SK-N-SH (cell line): ENCODE results near the gene SLC22A4. TPM values are rescaled to one million over a fixed set of nuclear protein-coding genes. Genes with fewer than 3 reads are reported as not detected.

Source experiments
- CTCF ChIA-PET: fragments of 300-600, 350-600 bp; formaldehyde crosslinking; extraction: SDS; loops from one replicate; lab custom pipeline; 2021; lab: Yijun Ruan, JAX
- POLR2A ChIA-PET: fragments of 350-600 bp; sonication (Branson Sonifier 250); formaldehyde crosslinking; extraction: SDS; loops from one replicate; lab custom pipeline; 2020; ENCODE audit warnings: antibody characterized with exemption, inconsistent platforms; lab: Yijun Ruan, JAX
- DNase-seq: peaks from one replicate; pipeline ENCODE4 v3.0.0; 2012
- H2AFZ ChIP-seq: fragments of 200-600 bp; sonication (generic); 2 replicates; pipeline ENCODE4 v1.8.1; 2016; ENCODE audit warnings: antibody characterized with exemption, mild to moderate bottlenecking, low read depth
- H3F3A ChIP-seq: fragments of 200-600 bp; sonication (generic); replicated peaks from 2 replicates; pipeline ENCODE3; 2016; ENCODE audit warnings: antibody characterized with exemption, mild to moderate bottlenecking; ENCODE audit not compliant: insufficient read depth
- H3K27ac ChIP-seq, 2 experiments: fragments of 200-500 bp in 1 of 2; fragments of 200-600 bp in 1 of 2; sonication (Bioruptor generic) in 1 of 2; sonication (generic), shearing (Covaris generic) in 1 of 2; 2 replicates each; pipeline versions ENCODE4 v1.5.1 to v1.6.1; 2014 to 2016; ENCODE audit warnings: low read depth in 2 of 2, inconsistent platforms in 1 of 2, low read length in 1 of 2, mild to moderate bottlenecking in 1 of 2, mixed read lengths in 1 of 2
- H3K27me3 ChIP-seq: fragments of 200-600 bp; sonication (generic), shearing (Covaris generic); 2 replicates; pipeline ENCODE4 v1.6.1; 2016; ENCODE audit warnings: mixed run types; ENCODE audit not compliant: insufficient read depth
- H3K36me3 ChIP-seq, 2 experiments: fragments of 200-500 bp in 1 of 2; fragments of 200-600 bp in 1 of 2; sonication (Bioruptor generic) in 1 of 2; sonication (generic) in 1 of 2; replicated peaks in 1 of 2; 2 replicates each; pipeline versions ENCODE3 to v1.5.1; 2014 to 2016; ENCODE audit warnings: low read length in 1 of 2, mild to moderate bottlenecking in 1 of 2; ENCODE audit not compliant: insufficient read depth in 2 of 2, control insufficient read depth in 1 of 2
- H3K4me1 ChIP-seq, 2 experiments: fragments of 200-500 bp in 1 of 2; fragments of 200-600 bp in 1 of 2; sonication (Bioruptor generic) in 1 of 2; sonication (generic), shearing (Covaris generic) in 1 of 2; 2 replicates each; pipeline versions ENCODE4 v1.5.1 to v1.6.1; 2014 to 2016; ENCODE audit warnings: low read depth in 1 of 2, low read length in 1 of 2, mixed run types in 1 of 2; ENCODE audit not compliant: insufficient read depth in 2 of 2, control insufficient read depth in 1 of 2
- H3K4me2 ChIP-seq: fragments of 200-600 bp; sonication (generic), shearing (Covaris generic); 2 replicates; pipeline ENCODE4 v1.6.1; 2017; ENCODE audit warnings: mixed run types
- H3K4me3 ChIP-seq, 2 experiments: fragments of 200-500 bp in 1 of 2; fragments of 200-600 bp in 1 of 2; sonication (Bioruptor generic) in 1 of 2; sonication (generic), shearing (Covaris generic) in 1 of 2; 2 replicates each; pipeline versions ENCODE4 v1.5.1 to v1.8.1; 2014 to 2016; ENCODE audit warnings: low read depth in 2 of 2, inconsistent platforms in 1 of 2, low read length in 1 of 2, mild to moderate bottlenecking in 1 of 2, mixed read lengths in 1 of 2, moderate library complexity in 1 of 2
- H3K79me2 ChIP-seq: fragments of 200-600 bp; sonication (generic); 2 replicates; pipeline ENCODE4 v1.8.1; 2017; ENCODE audit warnings: mild to moderate bottlenecking; ENCODE audit not compliant: insufficient read depth
- H3K9ac ChIP-seq: fragments of 200-600 bp; sonication (generic); 2 replicates; pipeline ENCODE4 v1.6.1; 2017; ENCODE audit warnings: mixed run types
- H3K9me2 ChIP-seq: fragments of 200-600 bp; sonication (generic); 2 replicates; pipeline ENCODE4 v1.6.1; 2017; ENCODE audit warnings: mixed run types
- H3K9me3 ChIP-seq: fragments of 200-600 bp; sonication (generic); 2 replicates; pipeline ENCODE4 v1.6.1; 2017; ENCODE audit warnings: mixed run types, mild to moderate bottlenecking, moderate library complexity
- H4K20me1 ChIP-seq: fragments of 200-600 bp; sonication (generic); 2 replicates; pipeline ENCODE4 v1.6.1; 2017; ENCODE audit warnings: mild to moderate bottlenecking, mixed run types; ENCODE audit not compliant: insufficient read depth
- CTCF ChIP-seq: fragments of 200-600 bp; sonication (generic); IDR thresholded peaks from 2 replicates; pipeline ENCODE4 v1.6.1; 2017; ENCODE audit warnings: antibody characterized with exemption, mild to moderate bottlenecking, moderate library complexity
- ELF1 ChIP-seq: IDR thresholded peaks from 2 replicates; pipeline ENCODE4 v1.4.0; 2012
- FOXM1 ChIP-seq: IDR thresholded peaks from 2 replicates; pipeline ENCODE4 v1.4.0; 2012; ENCODE audit warnings: low read depth, mild to moderate bottlenecking
- RAD21 ChIP-seq: IDR thresholded peaks from 2 replicates; pipeline ENCODE4 v1.6.1; 2012; ENCODE audit warnings: mild to moderate bottlenecking, low read length
- RFX5 ChIP-seq: IDR thresholded peaks from 2 replicates; pipeline ENCODE4 v1.6.1; 2012; ENCODE audit warnings: mild to moderate bottlenecking, improper control_type of control experiment, low read length
- RXRA ChIP-seq: IDR thresholded peaks from 2 replicates; pipeline ENCODE4 v1.4.0; 2012; ENCODE audit warnings: low read depth, mild to moderate bottlenecking, borderline replicate concordance
- SIN3A ChIP-seq: IDR thresholded peaks from 2 replicates; pipeline ENCODE4 v1.6.1; 2012; ENCODE audit warnings: low read depth, mild to moderate bottlenecking, low read length, moderate library complexity, borderline replicate concordance
- WGBS: methylation state at CpG from one replicate; pipeline ENCODE4 v1.1.6; 2017; ENCODE audit warnings: low lambda C conversion rate; 5-methylcytosine and 5-hydroxymethylcytosine counted together
- polyA plus RNA-seq, 3 experiments: library from polyadenylated mRNA; depleted of rRNA; stranded (reverse); fragments of >200 nt; gene quantifications; 2 replicates each; pipeline ENCODE4 v1.2.3, GENCODE V29; 2012
- TF ChIP-seq, protein P1 (sequence below): fragments of 150-350 bp; IDR thresholded peaks from 2 replicates; pipeline ENCODE4 v1.6.1; 2016; ENCODE audit warnings: mild to moderate bottlenecking, low read depth, low read length
- TF ChIP-seq, protein P2 (sequence below): IDR thresholded peaks from 2 replicates; pipeline ENCODE4 v1.4.0; 2012; ENCODE audit warnings: low read depth

Gene SLC22A4
- polyA plus RNA-seq, 1 of the 3 experiments (the other 2 are of a cell fraction), result 3.3 TPM

- Histone ChIP-seq H3F3A (peaks cover 6% of the 10 kb centered on the region), H3K27ac (peak within 1 kb of the TSS; percentile 91 to 98), H3K4me3 (peak within 1 kb of the TSS; percentile 79 to 82), H3K79me2 (peaks cover 30% of the 10 kb centered on the region), H3K4me2 (peak within 1 kb of the TSS; percentile 98), H3K36me3 (peaks cover 0 to 3% of the 10 kb centered on the region in 2 experiments), H3K4me1 (peaks cover 27 to 51% of the 10 kb centered on the region in 2 experiments; a peak in 3 of 4 replicates), H3K9me2 (no peaks in the 10 kb centered on the region), H4K20me1 (no peaks in the 10 kb centered on the region), H2AFZ (peak within 1 kb of the TSS; percentile 90), H3K27me3 (no peaks in the 10 kb centered on the region), H3K9me3 (no peaks in the 10 kb centered on the region), H3K9ac (peak within 1 kb of the TSS; percentile 92)
- 47% methylated on average over 13 of the region's 88 CpGs for WGBS
- POLR2A ChIA-PET, result interaction anchor here (0.7 to 1.6 kb wide), 4 partner anchors 11 to 51 kb away, joined by 3 to 8 read pairs (median 4); partner anchors contain the start of genes P4HA2 and SLC22A4
- CTCF ChIA-PET, result interaction anchor here (0.7 to 3.1 kb wide), 4 partner anchors 15 to 35 kb away, joined by 3 to 21 read pairs (median 5); no protein-coding TSS in a partner anchor
- no peak for TF ChIP-seq SIN3A
- no peak for TF ChIP-seq RXRA
- TF ChIP-seq RAD21, result no peak
- TF ChIP-seq, protein P1, sequence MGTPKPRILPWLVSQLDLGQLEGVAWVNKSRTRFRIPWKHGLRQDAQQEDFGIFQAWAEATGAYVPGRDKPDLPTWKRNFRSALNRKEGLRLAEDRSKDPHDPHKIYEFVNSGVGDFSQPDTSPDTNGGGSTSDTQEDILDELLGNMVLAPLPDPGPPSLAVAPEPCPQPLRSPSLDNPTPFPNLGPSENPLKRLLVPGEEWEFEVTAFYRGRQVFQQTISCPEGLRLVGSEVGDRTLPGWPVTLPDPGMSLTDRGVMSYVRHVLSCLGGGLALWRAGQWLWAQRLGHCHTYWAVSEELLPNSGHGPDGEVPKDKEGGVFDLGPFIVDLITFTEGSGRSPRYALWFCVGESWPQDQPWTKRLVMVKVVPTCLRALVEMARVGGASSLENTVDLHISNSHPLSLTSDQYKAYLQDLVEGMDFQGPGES, result no peak
- no peak for TF ChIP-seq CTCF
- no peak for TF ChIP-seq RFX5
- TF ChIP-seq, protein P2, sequence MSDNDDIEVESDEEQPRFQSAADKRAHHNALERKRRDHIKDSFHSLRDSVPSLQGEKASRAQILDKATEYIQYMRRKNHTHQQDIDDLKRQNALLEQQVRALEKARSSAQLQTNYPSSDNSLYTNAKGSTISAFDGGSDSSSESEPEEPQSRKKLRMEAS, result no peak
- no peak for TF ChIP-seq ELF1
- TF ChIP-seq FOXM1, result no peak
- DNase-seq, result peak; percentile 96
Measured at GRCh38 chr5:132257131-132258101, 36.8 kb upstream of the SLC22A4 start, which contains the start of gene PDLIM4. Gene PDLIM4 (plus strand): TSS chr5:132257696. CDS start chr5:132257735, 39 bp downstream.
